ENCODE results near the gene ELL2. TPM values are rescaled to one million over a fixed set of nuclear protein-coding genes. Genes with fewer than 3 reads are reported as not detected.

ELL2 gene
- polyA plus RNA-seq, 3 donors, result 3.1 to 8.1 (median 5.8) TPM

GRCh38 chr5:95876782-95877181, 84.9 kb downstream of the ELL2 start:
- WGBS (ENCODE audit: insufficient coverage), result 100% methylated on average over 2 of the region's 2 CpGs
- no peak overlapping the region for H3K4me2 ChIP-seq (replicated peaks; ENCODE audit: extremely low read depth, low read length, poor library complexity, severe bottlenecking)
- no peak overlapping the region for H3K9ac ChIP-seq (ENCODE audit: insufficient read depth, low read length, poor library complexity, severe bottlenecking)
- TF ChIP-seq, protein P1, sequence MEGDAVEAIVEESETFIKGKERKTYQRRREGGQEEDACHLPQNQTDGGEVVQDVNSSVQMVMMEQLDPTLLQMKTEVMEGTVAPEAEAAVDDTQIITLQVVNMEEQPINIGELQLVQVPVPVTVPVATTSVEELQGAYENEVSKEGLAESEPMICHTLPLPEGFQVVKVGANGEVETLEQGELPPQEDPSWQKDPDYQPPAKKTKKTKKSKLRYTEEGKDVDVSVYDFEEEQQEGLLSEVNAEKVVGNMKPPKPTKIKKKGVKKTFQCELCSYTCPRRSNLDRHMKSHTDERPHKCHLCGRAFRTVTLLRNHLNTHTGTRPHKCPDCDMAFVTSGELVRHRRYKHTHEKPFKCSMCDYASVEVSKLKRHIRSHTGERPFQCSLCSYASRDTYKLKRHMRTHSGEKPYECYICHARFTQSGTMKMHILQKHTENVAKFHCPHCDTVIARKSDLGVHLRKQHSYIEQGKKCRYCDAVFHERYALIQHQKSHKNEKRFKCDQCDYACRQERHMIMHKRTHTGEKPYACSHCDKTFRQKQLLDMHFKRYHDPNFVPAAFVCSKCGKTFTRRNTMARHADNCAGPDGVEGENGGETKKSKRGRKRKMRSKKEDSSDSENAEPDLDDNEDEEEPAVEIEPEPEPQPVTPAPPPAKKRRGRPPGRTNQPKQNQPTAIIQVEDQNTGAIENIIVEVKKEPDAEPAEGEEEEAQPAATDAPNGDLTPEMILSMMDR (IDR thresholded peaks at IDR 0.05), result no peak
- no peaks in the 10 kb centered on the region for H4K20me1 ChIP-seq (ENCODE audit: insufficient read depth, low read length)
- H3K9me3 Mint-ChIP-seq, result no peaks in the 10 kb centered on the region
- no peak overlapping the region for H3K4me3 ChIP-seq (replicated peaks in 1 of 3; ENCODE audit: low read depth in 2 of 3, low read length in 3 of 3)
- DNase-seq, result no peak
- H3K36me3 ChIP-seq (replicated peaks in 1 of 2; ENCODE audit: control insufficient read depth in 1 of 2, insufficient read depth in 2 of 2, low read length in 2 of 2), result no peaks in the 10 kb centered on the region
- no peaks in the 10 kb centered on the region for H3K79me2 ChIP-seq (ENCODE audit: insufficient read depth, low read length)
- H3K36me3 Mint-ChIP-seq, result no peaks in the 10 kb centered on the region
- no peak overlapping the region for H2AFZ ChIP-seq (ENCODE audit: insufficient read depth, low read depth, low read length, poor library complexity, severe bottlenecking)
- intact Hi-C loops (cut with micrococcal nuclease), result loop anchor here in 1 of 2 donors (5.0 kb wide), 1 partner anchor 41 kb away; no protein-coding TSS in a partner anchor
- H3K27ac ChIP-seq (ENCODE audit: low read depth in 1 of 2, low read length in 2 of 2), result no peak overlapping the region
- H3K27me3 ChIP-seq (ENCODE audit: control insufficient read depth in 2 of 2, insufficient read depth in 2 of 2, low read length in 2 of 2), result no peaks in the 10 kb centered on the region
- peak overlapping the region in 1 of 7 donors; percentile 28 for H3K27ac Mint-ChIP-seq
- no peaks in the 10 kb centered on the region for H3K9me3 ChIP-seq (replicated peaks in 1 of 2; ENCODE audit: control insufficient read depth in 1 of 2, insufficient read depth in 1 of 2, low read length in 2 of 2)
- peaks cover 19% of the 10 kb centered on the region for H3K4me1 Mint-ChIP-seq
- no peak overlapping the region for H3K4me3 Mint-ChIP-seq
- peaks cover 0 to 3% (median 0%) of the 10 kb centered on the region in 3 donors for H3K27me3 Mint-ChIP-seq (ENCODE audit: low read depth in 3 of 3)
- peaks cover 8 to 16% of the 10 kb centered on the region in 2 donors for H3K4me1 ChIP-seq (ENCODE audit: control insufficient read depth in 1 of 2, insufficient read depth in 2 of 2, low read length in 2 of 2)

GRCh38 chr5:95874246-95874645, 87.4 kb downstream of the ELL2 start:
- no peak overlapping the region for H3K4me2 ChIP-seq (replicated peaks; ENCODE audit: extremely low read depth, low read length, poor library complexity, severe bottlenecking)
- H3K4me3 ChIP-seq (replicated peaks in 1 of 3; ENCODE audit: low read depth in 2 of 3, low read length in 3 of 3), result no peak overlapping the region
- H3K36me3 ChIP-seq (replicated peaks in 1 of 2; ENCODE audit: control insufficient read depth in 1 of 2, insufficient read depth in 2 of 2, low read length in 2 of 2), result no peaks in the 10 kb centered on the region
- Mint-ChIP-seq H3K27ac (peak overlapping the region in 1 of 7 donors; percentile 40), H3K9me3 (no peaks in the 10 kb centered on the region), H3K27me3 (ENCODE audit: low read depth in 3 of 3) (peaks cover 0 to 2% (median 0%) of the 10 kb centered on the region in 3 donors), H3K4me3 (no peak overlapping the region), H3K4me1 (peaks cover 41% of the 10 kb centered on the region), H3K36me3 (no peaks in the 10 kb centered on the region)
- H3K9ac ChIP-seq (ENCODE audit: insufficient read depth, low read length, poor library complexity, severe bottlenecking), result no peak overlapping the region
- H3K4me1 ChIP-seq (ENCODE audit: control insufficient read depth in 1 of 2, insufficient read depth in 2 of 2, low read length in 2 of 2), result peaks cover 30 to 40% of the 10 kb centered on the region in 2 donors
- H3K9me3 ChIP-seq (replicated peaks in 1 of 2; ENCODE audit: control insufficient read depth in 1 of 2, insufficient read depth in 1 of 2, low read length in 2 of 2), result no peaks in the 10 kb centered on the region
- no peaks in the 10 kb centered on the region for H4K20me1 ChIP-seq (ENCODE audit: insufficient read depth, low read length)
- 100% methylated on average over 3 of the region's 3 CpGs for WGBS (ENCODE audit: insufficient coverage)
- intact Hi-C loops (cut with micrococcal nuclease), result no loop called here
- no peak for DNase-seq
- no peak overlapping the region for H3K27ac ChIP-seq (ENCODE audit: low read depth in 1 of 2, low read length in 2 of 2)
- H2AFZ ChIP-seq (ENCODE audit: insufficient read depth, low read depth, low read length, poor library complexity, severe bottlenecking), result peak overlapping the region; percentile 31
- no peaks in the 10 kb centered on the region for H3K27me3 ChIP-seq (ENCODE audit: control insufficient read depth in 2 of 2, insufficient read depth in 2 of 2, low read length in 2 of 2)
- H3K79me2 ChIP-seq (ENCODE audit: insufficient read depth, low read length), result no peaks in the 10 kb centered on the region
- TF ChIP-seq, protein P1 (IDR thresholded peaks at IDR 0.05), result no peak
